Neuronal stem cell (in vitro differentiated cells): Measurements from ENCODE around the gene KCNJ11.

Source experiments
- DNase-seq: peaks from one replicate; pipeline ENCODE4 v3.0.0-alpha.2; 2013; ENCODE audit warnings: low spot score
- H2AFZ ChIP-seq: one replicate; pipeline ENCODE4 v1.6.1; 2013; ENCODE audit warnings: mild to moderate bottlenecking, low read length, inconsistent platforms
- H2AK5ac ChIP-seq: 2 replicates; pipeline ENCODE4 v1.6.1; 2013; ENCODE audit warnings: low read depth, mild to moderate bottlenecking, inconsistent platforms, low read length, moderate library complexity, mixed read lengths
- H2BK120ac ChIP-seq: 2 replicates; pipeline ENCODE4 v1.6.1; 2013; ENCODE audit warnings: low read depth, mild to moderate bottlenecking, inconsistent platforms, low read length, moderate library complexity, mixed read lengths
- H2BK12ac ChIP-seq: one replicate; pipeline ENCODE4 v1.6.1; 2013; ENCODE audit warnings: low read length, inconsistent platforms
- H2BK15ac ChIP-seq: 2 replicates; pipeline ENCODE4 v1.6.1; 2013; ENCODE audit warnings: mild to moderate bottlenecking, low read length, inconsistent platforms, mixed read lengths
- H2BK5ac ChIP-seq: one replicate; pipeline ENCODE4 v1.6.1; 2013; ENCODE audit warnings: inconsistent platforms, mild to moderate bottlenecking, low read length, moderate library complexity
- H3K14ac ChIP-seq: one replicate; pipeline ENCODE4 v1.6.1; 2013; ENCODE audit warnings: low read length, inconsistent platforms
- H3K18ac ChIP-seq: 2 replicates; pipeline ENCODE4 v1.6.1; 2013; ENCODE audit warnings: low read length, inconsistent platforms
- H3K23ac ChIP-seq: 2 replicates; pipeline ENCODE4 v1.6.1; 2013; ENCODE audit warnings: low read depth, mild to moderate bottlenecking, mixed read lengths, low read length, inconsistent platforms; ENCODE audit not compliant: poor library complexity
- H3K27ac ChIP-seq: replicated peaks from 3 replicates; pipeline ENCODE4 v1.5.1; 2013; ENCODE audit warnings: low read length, inconsistent platforms
- H3K27me3 ChIP-seq, 3 experiments: 2 replicates each; pipeline ENCODE4 v1.6.1; 2013; ENCODE audit warnings: low read length in 3 of 3, mild to moderate bottlenecking in 2 of 3, inconsistent platforms in 1 of 3, low read depth in 1 of 3, mixed read lengths in 1 of 3, moderate library complexity in 1 of 3; ENCODE audit not compliant: control insufficient read depth in 3 of 3, insufficient read depth in 3 of 3
- H3K36me3 ChIP-seq, 2 donors: replicated peaks in 1 of 2; 2 replicates each; pipeline ENCODE4 v1.6.1; 2013; ENCODE audit warnings: low read length in 2 of 2; ENCODE audit not compliant: control insufficient read depth in 2 of 2, insufficient read depth in 2 of 2
- H3K4ac ChIP-seq: 2 replicates; pipeline ENCODE4 v1.6.1; 2013; ENCODE audit warnings: inconsistent platforms, mild to moderate bottlenecking, low read length, moderate library complexity
- H3K4me1 ChIP-seq, 2 donors: 1 replicate in 1 of 2; 2 replicates in 1 of 2; pipeline ENCODE4 v1.6.1; 2013; ENCODE audit warnings: low read length in 2 of 2, low read depth in 1 of 2; ENCODE audit not compliant: control insufficient read depth in 2 of 2, insufficient read depth in 1 of 2
- H3K4me2 ChIP-seq: one replicate; pipeline ENCODE4 v1.6.1; 2013; ENCODE audit warnings: mild to moderate bottlenecking, low read length, inconsistent platforms; ENCODE audit not compliant: insufficient read depth, poor library complexity, severe bottlenecking
- H3K4me3 ChIP-seq, 2 donors: 2 replicates each; pipeline ENCODE4 v1.5.1; 2013; ENCODE audit warnings: low read length in 2 of 2, mild to moderate bottlenecking in 2 of 2, inconsistent platforms in 1 of 2, moderate library complexity in 1 of 2
- H3K79me1 ChIP-seq: one replicate; pipeline ENCODE4 v1.6.1; 2013; ENCODE audit warnings: low read depth, mild to moderate bottlenecking, inconsistent platforms, low read length, moderate library complexity
- H3K9ac ChIP-seq: one replicate; pipeline ENCODE4 v1.6.1; 2013; ENCODE audit warnings: mild to moderate bottlenecking, low read depth, low read length, inconsistent platforms; ENCODE audit not compliant: poor library complexity
- H3K9me3 ChIP-seq, 2 donors: replicated peaks in 1 of 2; 2 replicates each; pipeline versions ENCODE3 to v1.6.1; 2013; ENCODE audit warnings: low read length in 2 of 2, mild to moderate bottlenecking in 2 of 2, inconsistent platforms in 1 of 2, low read depth in 1 of 2, mixed read lengths in 1 of 2, moderate library complexity in 1 of 2; ENCODE audit not compliant: control insufficient read depth in 2 of 2, insufficient read depth in 1 of 2
- H4K8ac ChIP-seq: one replicate; pipeline ENCODE4 v1.6.1; 2013; ENCODE audit warnings: low read depth, mild to moderate bottlenecking, inconsistent platforms, low read length, moderate library complexity
- H4K91ac ChIP-seq: one replicate; pipeline ENCODE4 v1.6.1; 2013; ENCODE audit warnings: low read length, low read depth, mild to moderate bottlenecking, inconsistent platforms; ENCODE audit not compliant: poor library complexity
- WGBS, 2 donors: extraction: QIAGEN DNeasy Blood & Tissue Kit; methylation state at CpG; one replicate each; pipeline ENCODE4 v1.1.7; 2013; ENCODE audit warnings: missing lambda C conversion rate in 2 of 2, mixed read lengths in 1 of 2; ENCODE audit not compliant: insufficient read length in 2 of 2, insufficient replicate concordance in 1 of 2; ENCODE audit errors: extremely low coverage in 2 of 2; 5-methylcytosine and 5-hydroxymethylcytosine counted together

Gene KCNJ11

DNA sequence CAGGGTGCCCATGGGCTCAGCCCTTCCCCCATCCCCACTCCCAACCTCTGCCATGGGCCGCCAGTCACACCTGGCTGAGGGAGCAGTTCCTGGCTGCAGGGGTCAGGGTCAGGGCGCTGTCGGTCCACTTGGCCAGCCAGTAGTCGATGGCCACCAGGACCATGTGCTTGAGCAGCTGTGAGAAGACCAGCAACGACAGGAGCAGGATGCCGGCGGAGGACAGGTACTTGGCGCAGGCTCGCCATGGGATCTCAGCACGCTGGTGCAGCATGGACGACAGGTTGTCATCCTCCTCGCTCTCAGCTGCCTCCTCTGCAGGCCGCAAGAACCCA lies 18.3 kb upstream of the KCNJ11 start:
- Histone ChIP-seq H4K8ac (peak overlapping the region; percentile 54), H3K4me3 (no peak overlapping the region), H3K23ac (no peak overlapping the region), H2BK15ac (peak overlapping the region; percentile 88), H3K9ac (no peak overlapping the region), H2BK120ac (no peak overlapping the region), H3K4me2 (no peak overlapping the region), H2AFZ (no peak overlapping the region), H3K18ac (peak overlapping the region; percentile 24), H3K27ac (no peak overlapping the region), H3K4me1 (no peaks in the 10 kb centered on the region), H2BK5ac (peak overlapping the region; percentile 70), H3K36me3 (no peaks in the 10 kb centered on the region), H3K9me3 (no peaks in the 10 kb centered on the region), H3K27me3 (peaks cover 0 to 14% (median 0%) of the 10 kb centered on the region in 3 experiments), H3K4ac (no peak overlapping the region), H3K79me1 (no peaks in the 10 kb centered on the region), H4K91ac (no peak overlapping the region), H2BK12ac (peak overlapping the region; percentile 32), H2AK5ac (peak overlapping the region; percentile 50), H3K14ac (peak overlapping the region; percentile 28)
- WGBS, 2 donors: no CpG with 5 or more reads among the region's 13 CpGs
- no peak for DNase-seq

DNA sequence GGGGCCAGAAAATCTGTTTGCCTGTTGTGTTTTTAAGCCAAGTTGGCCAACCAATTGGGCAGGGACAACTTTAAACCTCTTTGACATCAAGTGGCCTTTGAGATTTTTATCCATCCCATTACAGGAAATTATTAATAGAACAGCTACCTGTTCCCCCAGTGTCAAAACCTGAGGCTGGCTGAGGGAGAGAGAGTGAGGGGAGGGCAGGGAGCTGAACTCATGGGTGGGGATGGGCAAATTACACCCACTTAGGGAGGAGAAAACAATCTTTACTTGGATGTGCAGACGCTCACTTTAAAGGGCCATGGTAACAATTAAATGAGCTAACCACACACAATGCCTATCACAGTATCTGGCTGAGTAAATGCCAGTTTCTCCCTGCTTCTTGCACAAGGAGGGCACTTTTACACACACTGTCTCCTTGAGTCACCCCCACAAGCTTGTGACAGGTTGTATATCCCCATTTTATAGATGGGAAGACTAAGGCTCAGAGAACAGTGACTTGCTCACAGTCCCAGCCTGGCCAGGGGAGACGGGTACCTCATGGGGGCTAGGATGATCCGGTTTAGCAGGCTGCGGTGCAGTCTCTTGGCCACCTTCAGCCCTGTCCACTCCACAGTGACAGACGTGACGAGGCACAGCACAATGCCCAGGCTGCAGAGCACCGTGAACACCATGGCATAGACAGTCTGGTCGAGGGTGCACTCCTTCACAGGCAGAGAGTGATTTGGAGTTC lies 17.8 kb upstream of the KCNJ11 start:
- H3K27ac ChIP-seq: no peak overlapping the region
- H3K79me1 ChIP-seq: no peaks in the 10 kb centered on the region
- no peak overlapping the region for H3K9ac ChIP-seq
- no peak overlapping the region for H3K4me2 ChIP-seq
- no peaks in the 10 kb centered on the region for H3K4me1 ChIP-seq
- DNase-seq: no peak
- H2BK5ac ChIP-seq: peak overlapping the region; percentile 70
- no peak overlapping the region for H4K91ac ChIP-seq
- no peaks in the 10 kb centered on the region for H3K9me3 ChIP-seq
- no peak overlapping the region for H3K4me3 ChIP-seq
- H3K23ac ChIP-seq: no peak overlapping the region
- peak overlapping the region; percentile 88 for H2BK15ac ChIP-seq
- H3K4ac ChIP-seq: no peak overlapping the region
- peaks cover 0 to 14% (median 0%) of the 10 kb centered on the region in 3 experiments for H3K27me3 ChIP-seq
- peak overlapping the region; percentile 32 for H2BK12ac ChIP-seq
- H2BK120ac ChIP-seq: no peak overlapping the region
- peak overlapping the region; percentile 28 for H3K14ac ChIP-seq
- H2AFZ ChIP-seq: peak overlapping the region; percentile 87
- H2AK5ac ChIP-seq: peak overlapping the region; percentile 50
- WGBS, 2 donors: no CpG with 5 or more reads among the region's 8 CpGs
- H4K8ac ChIP-seq: no peak overlapping the region
- H3K18ac ChIP-seq: peak overlapping the region; percentile 24
- H3K36me3 ChIP-seq: no peaks in the 10 kb centered on the region

DNA sequence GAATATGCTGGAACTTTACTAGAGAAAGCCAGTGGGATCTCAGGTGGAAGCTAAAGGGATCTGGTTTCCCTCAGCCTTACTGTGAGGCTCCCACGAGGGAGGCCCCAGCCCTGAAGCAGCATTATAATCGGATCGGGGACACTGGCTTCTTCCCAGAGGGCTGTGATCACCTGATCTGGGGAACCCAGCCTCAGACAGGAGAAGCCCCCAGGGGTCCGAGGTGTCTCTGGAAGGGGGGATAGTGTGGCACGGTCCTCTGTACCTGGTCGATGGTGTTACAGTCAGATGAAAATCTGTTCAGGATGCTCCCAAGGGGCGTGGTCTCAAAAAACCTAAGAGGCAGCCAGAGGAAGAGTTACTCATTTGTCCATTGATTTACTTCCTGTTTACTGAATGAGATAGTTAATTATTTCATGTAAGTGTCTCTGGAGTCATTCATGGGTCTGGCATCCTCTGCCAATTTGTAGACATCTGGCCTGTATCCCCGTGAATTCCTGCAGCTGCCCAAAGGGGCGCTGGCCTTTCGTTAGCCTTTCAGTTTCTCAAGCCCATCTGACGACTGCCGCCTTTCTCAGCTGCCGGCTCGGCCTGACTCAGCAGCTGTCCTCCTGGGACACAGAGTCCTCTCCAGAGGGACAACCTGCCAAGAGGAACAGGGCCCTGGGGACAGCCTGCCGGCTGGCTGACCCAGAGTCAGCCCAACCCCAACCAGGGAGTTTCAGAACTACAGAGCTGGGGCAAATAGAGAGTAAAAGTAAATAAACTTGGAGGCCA lies 17.0 kb upstream of the KCNJ11 start:
- Histone ChIP-seq H2BK12ac (no peak overlapping the region), H3K27ac (no peak overlapping the region), H3K4me1 (no peaks in the 10 kb centered on the region), H3K9me3 (no peaks in the 10 kb centered on the region), H3K23ac (no peak overlapping the region), H4K8ac (no peak overlapping the region), H2AK5ac (no peak overlapping the region), H3K14ac (no peak overlapping the region), H2BK120ac (no peak overlapping the region), H3K36me3 (no peaks in the 10 kb centered on the region), H2BK5ac (no peak overlapping the region), H3K4me2 (no peak overlapping the region), H2AFZ (peak overlapping the region; percentile 87), H3K18ac (peak overlapping the region; percentile 8), H3K27me3 (peaks cover 0 to 19% (median 0%) of the 10 kb centered on the region in 3 experiments), H3K4ac (no peak overlapping the region), H3K4me3 (no peak overlapping the region), H3K79me1 (no peaks in the 10 kb centered on the region), H3K9ac (no peak overlapping the region), H2BK15ac (no peak overlapping the region), H4K91ac (no peak overlapping the region)
- DNase-seq: no peak
- no CpG with 5 or more reads among the region's 15 CpGs for WGBS, 2 donors
